Testis (tissue), 3 donors: Measurements from ENCODE around the gene TOMM7. TPM values are rescaled to one million over a fixed set of nuclear protein-coding genes. Genes with fewer than 3 reads are reported as not detected.

Experiments used
- DNase-seq: peaks from one replicate; pipeline ENCODE4 v3.0.0-alpha.2; 2019
- H3K27ac ChIP-seq, 2 donors: fragments of 200-600 bp; sonication (generic); one replicate each; pipeline ENCODE4 v1.5.1; 2019
- H3K27me3 ChIP-seq: fragments of 200-600 bp; sonication (generic); one replicate; pipeline ENCODE4 v1.5.1; 2019
- H3K36me3 ChIP-seq: fragments of 200-600 bp; sonication (generic); one replicate; pipeline ENCODE4 v1.5.1; 2017; ENCODE audit warnings: low read depth; ENCODE audit errors: missing control alignments
- H3K4me1 ChIP-seq: fragments of 200-600 bp; sonication (generic); one replicate; pipeline ENCODE4 v1.5.1; 2019
- H3K4me3 ChIP-seq, 2 donors: fragments of 200-600 bp; sonication (generic); one replicate each; pipeline ENCODE4 v1.5.1; 2017 to 2019
- H3K9me3 ChIP-seq: fragments of 200-600 bp; sonication (generic); one replicate; pipeline ENCODE4 v1.5.1; 2017
- CTCF ChIP-seq, 3 experiments: fragments of 450-650 bp in 2 of 3; fragments of 200-600 bp in 1 of 3; sonication (generic) in 1 of 3; IDR thresholded peaks; one replicate each; pipeline ENCODE4 v1.5.1; 2016 to 2019; ENCODE audit warnings: antibody characterized with exemption in 3 of 3, mild to moderate bottlenecking in 2 of 3, moderate library complexity in 1 of 3
- POLR2A ChIP-seq: fragments of 450-650 bp; IDR thresholded peaks from one replicate; pipeline ENCODE4 v1.6.1; 2017; ENCODE audit warnings: antibody characterized with exemption, mild to moderate bottlenecking, moderate library complexity
- WGBS, 2 donors: methylation state at CpG; one replicate each; pipeline ENCODE4 v1.1.5; 2018; 5-methylcytosine and 5-hydroxymethylcytosine counted together
- intact Hi-C: fragments of 100-400 bp; cut with DNase I; formaldehyde crosslinking; loops from one replicate; pipeline ENCODE4 v1.15.1; 2023; ENCODE audit warnings: low total_unique reads
- polyA plus RNA-seq: library from polyadenylated mRNA; stranded (reverse); fragments of 350-450 nt; fragmentation: Illumina TruSeq; extraction: RNeasy Lipid Tissue Mini Kit (QIAGEN cat#74804); gene quantifications from one replicate; pipeline ENCODE4 v1.2.3, GENCODE V29; 2014; ENCODE audit warnings: low read depth, low replicate concordance; ENCODE audit not compliant: insufficient read depth
- total RNA-seq, 2 donors: library from RNA; depleted of rRNA; stranded (reverse); fragments of >200 nt; gene quantifications; one replicate each; pipeline ENCODE4 v1.2.3, GENCODE V29; 2016

The TOMM7 gene
- total and polyA plus RNA-seq, 3 donors from 2014 or later = 87.7 to 499 (median 141) TPM

DNA sequence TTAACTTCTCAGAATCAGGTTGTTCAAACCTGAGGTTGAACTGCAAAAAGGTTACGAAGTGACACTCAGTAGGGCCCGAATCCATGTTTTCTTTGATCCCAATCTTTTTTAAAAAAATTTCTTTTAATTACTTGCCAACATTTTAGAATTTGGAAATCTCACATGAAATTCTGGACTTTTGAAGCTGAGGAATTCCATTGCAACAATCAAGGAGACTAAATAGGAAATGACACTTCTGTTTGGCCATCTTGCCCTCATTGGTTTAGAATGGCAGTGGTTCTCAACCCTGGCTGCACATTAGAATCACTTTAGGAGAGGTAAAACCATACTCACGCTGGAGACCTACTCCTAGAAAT is 471 bp upstream of the TOMM7 start:
- 28 to 34% methylated on average over 3 of the region's 3 CpGs for WGBS, 2 donors
- Histone ChIP-seq H3K4me3 (peak overlapping the region; percentile 68 to 98), H3K27me3 (no peaks in the 10 kb centered on the region), H3K9me3 (no peaks in the 10 kb centered on the region), H3K27ac (peak overlapping the region; percentile 71 to 80), H3K4me1 (peaks cover 5% of the 10 kb centered on the region), H3K36me3 (no peaks in the 10 kb centered on the region)
- DNase-seq = no peak
- TF ChIP-seq CTCF (IDR thresholded peaks at IDR 0.05) = no peak
- no peak for TF ChIP-seq POLR2A
- intact Hi-C loops = no loop called here

GRCh38 chr7:22821702-22822485 is 755 bp downstream of the TOMM7 start:
- DNase-seq = no peak

GRCh38 chr7:22819476-22819875 is 3.2 kb downstream of the TOMM7 start:
- intact Hi-C loops = no loop called here
- Histone ChIP-seq H3K4me1 (peaks cover 5% of the 10 kb centered on the region), H3K27ac (no peak overlapping the region), H3K27me3 (no peaks in the 10 kb centered on the region), H3K9me3 (no peaks in the 10 kb centered on the region), H3K36me3 (no peaks in the 10 kb centered on the region), H3K4me3 (no peak overlapping the region)
- TF ChIP-seq CTCF (IDR thresholded peaks at IDR 0.05) = no peak
- TF ChIP-seq POLR2A = no peak
- WGBS, 2 donors = 88% methylated on average over 4 of the region's 4 CpGs
- no peak for DNase-seq

More at GRCh38 chr7:22821702-22822485, 755 bp downstream of the TOMM7 start:
- WGBS, 2 donors = 5 to 13% methylated on average over 17 to 18 of the region's 18 CpGs
- Histone ChIP-seq H3K4me1 (peaks cover 5% of the 10 kb centered on the region), H3K36me3 (no peaks in the 10 kb centered on the region), H3K27ac (peak overlapping the region; percentile 71 to 80), H3K27me3 (no peaks in the 10 kb centered on the region), H3K9me3 (no peaks in the 10 kb centered on the region), H3K4me3 (peak overlapping the region; percentile 68 to 98)
- intact Hi-C loops = no loop called here
- TF ChIP-seq CTCF (IDR thresholded peaks at IDR 0.05) (no peak), POLR2A (no peak)

DNA sequence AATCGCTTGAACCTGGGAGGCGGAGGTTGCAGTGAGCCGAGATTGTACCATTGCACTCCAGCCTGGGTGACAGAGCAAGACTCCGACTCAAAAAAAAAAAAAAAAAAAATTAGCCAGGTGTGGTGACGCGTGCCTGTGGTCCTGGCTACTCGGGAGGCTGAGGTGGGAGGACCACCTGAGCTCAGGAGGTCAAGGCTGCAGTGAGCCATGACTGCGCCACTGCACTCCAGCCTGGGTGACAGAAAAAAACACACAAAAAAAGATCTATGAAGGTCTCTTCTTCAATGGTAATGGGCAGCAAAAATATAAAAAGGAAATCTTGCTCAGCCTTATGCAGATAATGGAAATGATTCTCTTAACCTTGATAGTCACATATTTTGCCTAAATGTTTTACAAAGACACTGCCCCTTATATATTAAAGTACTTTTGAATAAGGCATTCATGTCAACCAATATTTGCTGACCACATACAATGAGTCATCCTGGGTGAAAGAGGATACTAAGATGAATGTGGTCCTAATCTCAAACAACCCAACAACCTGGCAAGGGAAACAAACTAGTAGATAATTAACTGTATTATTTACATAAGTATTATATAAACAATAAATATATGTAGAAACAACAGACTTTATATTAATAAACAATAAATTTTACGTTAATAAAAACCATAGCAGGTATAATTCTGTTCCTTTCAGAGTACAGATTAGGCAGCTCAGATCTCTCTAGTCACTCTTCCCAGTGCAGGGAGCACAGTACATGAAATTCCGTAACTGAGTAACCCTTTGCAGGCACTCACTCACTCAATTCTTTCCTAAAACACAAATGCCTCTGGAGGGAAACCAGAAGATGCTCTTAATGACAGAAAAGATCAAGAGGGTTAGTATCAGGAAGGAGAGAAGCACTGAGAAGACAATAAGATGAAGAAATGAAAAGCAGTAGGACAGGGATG is 8.1 kb downstream of the TOMM7 start:
- Histone ChIP-seq H3K27ac (no peak overlapping the region), H3K27me3 (no peaks in the 10 kb centered on the region), H3K4me3 (no peak overlapping the region), H3K4me1 (no peaks in the 10 kb centered on the region), H3K9me3 (no peaks in the 10 kb centered on the region), H3K36me3 (no peaks in the 10 kb centered on the region)
- WGBS, 2 donors = 84 to 89% methylated on average over 10 of the region's 10 CpGs
- no peak for DNase-seq
- TF ChIP-seq CTCF (IDR thresholded peaks at IDR 0.05) (no peak), POLR2A (no peak)
- intact Hi-C loops = no loop called here
